Endothelial cell of umbilical vein (primary cell): ENCODE measurements around the gene SRRM3. TPM values are rescaled to one million over a fixed set of nuclear protein-coding genes. Genes with fewer than 3 reads are reported as not detected.

Experiments used
- BruUV-seq: library from RNA; stranded (reverse); fragments of 400-500 nt; replicated peaks from 2 replicates; lab custom pipeline; 2021; lab: Mats Ljungman, UMichigan
- CTCF ChIA-PET: fragments of 300-600, 350-600 bp; sonication (Branson Sonifier 250); formaldehyde crosslinking; loops from one replicate; lab custom pipeline; 2021; ENCODE audit warnings: antibody characterized with exemption, inconsistent platforms; lab: Charles Lee
- POLR2A ChIA-PET: fragments of 300-600, 350-600 bp; sonication (Branson Sonifier 250); formaldehyde crosslinking; loops from one replicate; lab custom pipeline; 2021; ENCODE audit warnings: antibody characterized with exemption, inconsistent platforms; lab: Charles Lee
- DNase-seq: peaks from one replicate; pipeline ENCODE4 v3.0.0-alpha.2; 2011; ENCODE audit warnings: low read depth, low spot score
- FAIRE-seq: peaks from 2 replicates; lab custom pipeline; 2011; peaks lifted over from hg19 to GRCh38; lab: Jason Lieb, UNC
- H2AFZ ChIP-seq: 2 replicates; pipeline ENCODE4 v1.6.0; 2012; ENCODE audit warnings: low read depth, low read length, control low read depth, inconsistent platforms
- H3K27ac ChIP-seq: 2 replicates; pipeline ENCODE4 v1.5.1; 2011; ENCODE audit warnings: low read depth, mild to moderate bottlenecking, control low read depth, low read length, moderate library complexity; ENCODE audit not compliant: insufficient read depth
- H3K27me3 ChIP-seq, 2 experiments: 2 replicates each; pipeline versions ENCODE4 v1.6.0 to v1.6.1; 2011; ENCODE audit warnings: low read length in 2 of 2, mixed read lengths in 1 of 2; ENCODE audit not compliant: control insufficient read depth in 2 of 2, insufficient read depth in 2 of 2
- H3K36me3 ChIP-seq, 2 experiments: 2 replicates in 1 of 2; 3 replicates in 1 of 2; pipeline ENCODE4 v1.5.1; 2011; ENCODE audit warnings: low read length in 2 of 2, mild to moderate bottlenecking in 1 of 2, moderate library complexity in 1 of 2; ENCODE audit not compliant: control insufficient read depth in 2 of 2, insufficient read depth in 2 of 2; ENCODE audit errors: extremely low read depth in 1 of 2
- H3K4me1 ChIP-seq: 3 replicates; pipeline ENCODE4 v1.5.1; 2011; ENCODE audit warnings: mild to moderate bottlenecking, low read length; ENCODE audit not compliant: control insufficient read depth, insufficient read depth; ENCODE audit errors: extremely low read depth
- H3K4me2 ChIP-seq: 2 replicates; pipeline ENCODE4 v1.6.1; 2011; ENCODE audit warnings: low read length, control low read depth, mixed read lengths; ENCODE audit not compliant: insufficient read depth
- H3K4me3 ChIP-seq, 3 experiments: fragments of 200-600 bp in 1 of 3; sonication (generic), shearing (Covaris generic) in 1 of 3; replicated peaks in 1 of 3; 2 replicates each; pipeline ENCODE4 v1.5.1; 2011 to 2016; ENCODE audit warnings: control low read depth in 3 of 3, low read length in 3 of 3, mild to moderate bottlenecking in 2 of 3, inconsistent platforms in 1 of 3, low read depth in 1 of 3, moderate library complexity in 1 of 3; ENCODE audit not compliant: insufficient read depth in 1 of 3
- H3K79me2 ChIP-seq: 2 replicates; pipeline ENCODE4 v1.6.0; 2012; ENCODE audit warnings: low read length, inconsistent platforms; ENCODE audit not compliant: control insufficient read depth, insufficient read depth
- H3K9ac ChIP-seq: replicated peaks from 2 replicates; pipeline ENCODE3; 2011; ENCODE audit warnings: low read length, control low read depth; ENCODE audit not compliant: insufficient read depth; ENCODE audit errors: extremely low read depth
- H3K9me1 ChIP-seq: replicated peaks from 3 replicates; pipeline ENCODE4 v1.6.0; 2011; ENCODE audit warnings: mild to moderate bottlenecking, low read length; ENCODE audit not compliant: control insufficient read depth, insufficient read depth; ENCODE audit errors: extremely low read depth
- H3K9me3 ChIP-seq: replicated peaks from 2 replicates; pipeline ENCODE4 v1.5.1; 2012; ENCODE audit warnings: low read length, inconsistent platforms; ENCODE audit not compliant: control insufficient read depth, insufficient read depth
- H4K20me1 ChIP-seq: replicated peaks from 2 replicates; pipeline ENCODE3; 2011; ENCODE audit warnings: mild to moderate bottlenecking, low read length; ENCODE audit not compliant: control insufficient read depth, insufficient read depth; ENCODE audit errors: extremely low read depth
- CTCF ChIP-seq, 2 donors: IDR thresholded peaks; 1 replicate in 1 of 2; 2 replicates in 1 of 2; pipeline ENCODE4 v1.5.1; 2011; ENCODE audit warnings: low read length in 2 of 2, mild to moderate bottlenecking in 2 of 2, moderate library complexity in 2 of 2, control low read depth in 1 of 2, inconsistent platforms in 1 of 2, low read depth in 1 of 2; ENCODE audit not compliant: insufficient read depth in 1 of 2; ENCODE audit errors: extremely low read depth in 1 of 2
- EZH2 ChIP-seq: IDR thresholded peaks from 2 replicates; pipeline ENCODE4 v1.6.1; 2012; ENCODE audit warnings: borderline replicate concordance, low read depth, mild to moderate bottlenecking, moderate library complexity, low read length, inconsistent platforms; ENCODE audit not compliant: severe bottlenecking
- FOS ChIP-seq: IDR thresholded peaks from 2 replicates; pipeline ENCODE4 v1.6.1; 2011; ENCODE audit warnings: mild to moderate bottlenecking, low read length, moderate library complexity, borderline replicate concordance; ENCODE audit not compliant: insufficient read depth
- GATA2 ChIP-seq: IDR thresholded peaks from 2 replicates; pipeline ENCODE4 v1.7.0; 2011; ENCODE audit warnings: low read depth, mild to moderate bottlenecking, moderate library complexity, mixed read lengths, low read length; ENCODE audit not compliant: insufficient read length, insufficient read depth
- JUN ChIP-seq: IDR thresholded peaks from 2 replicates; pipeline ENCODE4 v1.6.1; 2011; ENCODE audit warnings: borderline replicate concordance, low read depth; ENCODE audit not compliant: insufficient read length, insufficient read depth
- MAX ChIP-seq: IDR thresholded peaks from 2 replicates; pipeline ENCODE4 v1.6.1; 2011; ENCODE audit not compliant: insufficient read depth, insufficient read length
- MYC ChIP-seq: IDR thresholded peaks from one replicate; pipeline ENCODE4 v1.6.1; 2011; ENCODE audit warnings: mild to moderate bottlenecking, low read depth, low read length
- POLR2A ChIP-seq: IDR thresholded peaks from 2 replicates; pipeline ENCODE4 v1.6.1; 2012; ENCODE audit warnings: low read depth, mild to moderate bottlenecking, control low read depth, low read length
- POLR2AphosphoS5 ChIP-seq: IDR thresholded peaks from 2 replicates; pipeline ENCODE4 v1.6.1; 2012; ENCODE audit warnings: low read depth, mild to moderate bottlenecking, control low read depth, low read length, moderate library complexity; ENCODE audit not compliant: insufficient read depth
- dilution Hi-C: fragments of 300-500 bp; cut with MboI; formaldehyde crosslinking; loops from one replicate; pipeline ENCODE4 v1.15.0; 2019; ENCODE audit warnings: low sequenced_read_pairs; ENCODE audit not compliant: extremely low pct_ligation_motif_present
- intact Hi-C: fragments of 100-400 bp; cut with micrococcal nuclease; formaldehyde crosslinking; loops from one replicate; pipeline ENCODE4 v1.10.0; 2022
- polyA plus RNA-seq, 4 experiments: library from polyadenylated mRNA; depleted of rRNA in 3 of 4; stranded (reverse) in 3 of 4; unstranded in 1 of 4; fragments of >200 nt; gene quantifications; 2 replicates each; pipeline versions ENCODE4 v1.2.1 to v1.2.3, GENCODE V29; 2011 to 2012; ENCODE audit warnings: missing spikeins in 1 of 4
- total RNA-seq: library from RNA; stranded (reverse); gene quantifications from 2 replicates; pipeline ENCODE4 v1.2.3, GENCODE V29; 2021

The SRRM3 gene
- total and polyA plus RNA-seq, 2 donors (not counting 3 experiments of a cell fraction or from before 2014, with no cell fraction given) = 4.4 to 5.4 TPM

GRCh38 chr7:76165106-76165972 is 36.4 kb upstream of the SRRM3 start:
- Histone ChIP-seq H3K4me2 (no peak overlapping the region), H3K27me3 (no peaks in the 10 kb centered on the region), H4K20me1 (no peaks in the 10 kb centered on the region), H2AFZ (no peak overlapping the region), H3K9ac (no peak overlapping the region), H3K4me3 (no peak overlapping the region), H3K9me1 (no peaks in the 10 kb centered on the region), H3K4me1 (peaks cover 2% of the 10 kb centered on the region), H3K79me2 (no peaks in the 10 kb centered on the region), H3K9me3 (no peaks in the 10 kb centered on the region), H3K27ac (no peak overlapping the region), H3K36me3 (no peaks in the 10 kb centered on the region)
- dilution Hi-C loops (no loop called here), intact Hi-C loops (no loop called here)
- DNase-seq = no peak
- CTCF ChIA-PET = interaction anchor here (1.1 kb wide), 1 partner anchor 78 kb away, joined by 3 read pairs; no protein-coding TSS in a partner anchor
- POLR2A ChIA-PET = no interaction called here
- BruUV-seq = no TSS peak
- TF ChIP-seq GATA2 (no peak), POLR2AphosphoS5 (no peak), POLR2A (no peak), MAX (no peak), MYC (no peak), CTCF (IDR thresholded peaks at IDR 0.05; ENCODE audit: extremely low read depth in 1 of 2, insufficient read depth in 1 of 2, low read depth in 1 of 2, low read length in 2 of 2) (no peak), EZH2 (no peak), FOS (no peak), JUN (no peak)
- no peak for FAIRE-seq
